Right lobe of liver (tissue), 6 donors: Measurements from ENCODE around the gene TSPAN33. TPM values are rescaled to one million over a fixed set of nuclear protein-coding genes. Genes with fewer than 3 reads are reported as not detected.
"Not testable (repeated sequence)": the region's sequence is repeated elsewhere in the genome, so short reads cannot be mapped to it uniquely, and the experiment has no call there.

Source experiments
- ATAC-seq, 4 donors: fragments of 200-7000 bp; cut with Tn5 transposase; one replicate each; pipeline ENCODE4 v1.9.1; 2020; ENCODE audit warnings: mild to moderate bottlenecking in 4 of 4, moderate library complexity in 4 of 4
- DNase-seq, 3 donors: peaks; one replicate each; pipeline ENCODE4 v3.0.0-alpha.2; 2020
- H3K27ac ChIP-seq, 3 donors: fragments of 200-600 bp; one replicate each; pipeline ENCODE4 v1.8.0; 2022
- H3K27me3 ChIP-seq, 2 donors: fragments of 200-600 bp; one replicate each; pipeline ENCODE4 v1.8.0; 2022
- H3K36me3 ChIP-seq, 4 donors: fragments of 200-600 bp; sonication (generic) in 1 of 4; one replicate each; pipeline versions ENCODE4 v1.5.1 to v1.8.0; 2017 to 2022; ENCODE audit warnings: control low read depth in 1 of 4
- H3K4me1 ChIP-seq, 4 donors: fragments of 200-600 bp; sonication (generic) in 1 of 4; one replicate each; pipeline versions ENCODE4 v1.5.1 to v1.8.0; 2017 to 2022; ENCODE audit warnings: control low read depth in 1 of 4
- H3K4me3 ChIP-seq, 3 donors: fragments of 200-600 bp; one replicate each; pipeline ENCODE4 v1.8.0; 2022
- H3K9me3 ChIP-seq, 4 donors: fragments of 200-600 bp; sonication (generic) in 1 of 4; one replicate each; pipeline versions ENCODE4 v1.5.1 to v1.8.0; 2017 to 2022; ENCODE audit warnings: control low read depth in 1 of 4
- POLR2A ChIP-seq: fragments of 450-650 bp; IDR thresholded peaks from one replicate; pipeline ENCODE4 v1.6.1; 2017; ENCODE audit warnings: antibody characterized with exemption, mild to moderate bottlenecking
- WGBS: methylation state at CpG from one replicate; pipeline ENCODE4 v1.1.6; 2018; ENCODE audit warnings: low coverage, low lambda C conversion rate; ENCODE audit not compliant: insufficient coverage; ENCODE audit errors: missing lambda C conversion rate; 5-methylcytosine and 5-hydroxymethylcytosine counted together
- intact Hi-C, 2 donors: fragments of 100-400 bp; cut with DNase I; formaldehyde crosslinking; loops; one replicate each; pipeline versions ENCODE4 v1.11.2 to v1.14.1; 2022
- small RNA-seq, 2 experiments: library from RNA; depleted of rRNA; stranded (forward); fragments of <200 nt; gene quantifications; one replicate each; pipeline ENCODE3, GENCODE V24; 2016
- total RNA-seq, 6 experiments: library from RNA; depleted of rRNA in 2 of 6; stranded (reverse); fragments of >200 nt in 2 of 6; fragmentation: NEBNext Ultra II Directional in 3 of 6; extraction: Animal tissue kit (Norgen Biotek cat#: 25700) in 3 of 6; gene quantifications; one replicate each; pipeline versions ENCODE4 v1.1.0 to v1.2.4, GENCODE V29; 2016 to 2023
- TF ChIP-seq, protein P1 (sequence below), 4 donors: fragments of 200-600 bp in 3 of 4; fragments of 450-650 bp in 1 of 4; IDR thresholded peaks; one replicate each; pipeline versions ENCODE4 v1.5.1 to v1.8.0; 2016 to 2022; ENCODE audit warnings: antibody characterized with exemption in 4 of 4, mild to moderate bottlenecking in 2 of 4
- donor health status: DM: no; HTN: yes; CAD: no.
- donor health status: DM: no; HTN: no; CAD: no.
- donor health status: DM: no; HTN: no; CAD: no.
- donor health status: DM: no; HTN: yes; CAD: no.
- donor health status: DM: no; HTN: yes; CAD: no.

The TSPAN33 gene
- total RNA-seq, 6 experiments from 2014 or later: 9.0 to 34.1 (median 23.2) TPM

GRCh38 chr7:129213828-129214227, 69.3 kb downstream of the TSPAN33 start:
- DNase-seq (no peak), ATAC-seq (no peak)
- no peak overlapping the region for H3K27ac ChIP-seq
- WGBS: 80% methylated on average over 13 of the region's 15 CpGs
- peaks cover 0 to 6% (median 3%) of the 10 kb centered on the region in 4 donors for H3K36me3 ChIP-seq
- H3K9me3 ChIP-seq: no peaks in the 10 kb centered on the region
- H3K27me3 ChIP-seq: no peaks in the 10 kb centered on the region
- peaks cover 0 to 11% (median 5%) of the 10 kb centered on the region in 4 donors for H3K4me1 ChIP-seq
- intact Hi-C loops: loop anchor here (5.0 to 10.0 kb wide), 2 partner anchors 52 to 81 kb away; no protein-coding TSS in a partner anchor
- no peak overlapping the region for H3K4me3 ChIP-seq
- TF ChIP-seq, protein P1, sequence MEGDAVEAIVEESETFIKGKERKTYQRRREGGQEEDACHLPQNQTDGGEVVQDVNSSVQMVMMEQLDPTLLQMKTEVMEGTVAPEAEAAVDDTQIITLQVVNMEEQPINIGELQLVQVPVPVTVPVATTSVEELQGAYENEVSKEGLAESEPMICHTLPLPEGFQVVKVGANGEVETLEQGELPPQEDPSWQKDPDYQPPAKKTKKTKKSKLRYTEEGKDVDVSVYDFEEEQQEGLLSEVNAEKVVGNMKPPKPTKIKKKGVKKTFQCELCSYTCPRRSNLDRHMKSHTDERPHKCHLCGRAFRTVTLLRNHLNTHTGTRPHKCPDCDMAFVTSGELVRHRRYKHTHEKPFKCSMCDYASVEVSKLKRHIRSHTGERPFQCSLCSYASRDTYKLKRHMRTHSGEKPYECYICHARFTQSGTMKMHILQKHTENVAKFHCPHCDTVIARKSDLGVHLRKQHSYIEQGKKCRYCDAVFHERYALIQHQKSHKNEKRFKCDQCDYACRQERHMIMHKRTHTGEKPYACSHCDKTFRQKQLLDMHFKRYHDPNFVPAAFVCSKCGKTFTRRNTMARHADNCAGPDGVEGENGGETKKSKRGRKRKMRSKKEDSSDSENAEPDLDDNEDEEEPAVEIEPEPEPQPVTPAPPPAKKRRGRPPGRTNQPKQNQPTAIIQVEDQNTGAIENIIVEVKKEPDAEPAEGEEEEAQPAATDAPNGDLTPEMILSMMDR (IDR thresholded peaks at IDR 0.05): peak in 1 of 4 donors; percentile 12
- TF ChIP-seq POLR2A: no peak

DNA sequence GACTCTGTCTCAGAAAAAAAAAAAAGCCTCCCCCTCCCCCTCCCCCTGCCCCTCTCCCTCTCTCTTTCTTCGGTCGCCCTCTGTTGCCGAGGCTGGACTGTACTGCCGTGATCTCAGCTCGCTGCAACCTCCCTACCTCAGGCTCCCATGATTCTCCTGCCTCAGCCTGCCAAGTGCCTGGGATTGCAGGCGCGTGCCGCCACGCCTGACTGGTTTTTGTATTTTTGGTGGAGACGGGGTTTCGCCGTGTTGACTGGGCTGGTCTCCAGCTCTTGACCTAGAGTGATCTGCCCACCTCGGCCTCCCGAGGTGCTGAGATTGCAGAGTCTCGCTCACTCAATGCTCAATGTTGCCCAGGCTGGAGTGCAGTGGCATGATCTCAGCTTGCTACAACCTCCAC, 71.2 kb downstream of the TSPAN33 start:
- WGBS: 92% methylated on average over 4 of the region's 15 CpGs
- not testable (repeated sequence) for H3K4me1 ChIP-seq, H3K9me3 ChIP-seq, ATAC-seq, DNase-seq, H3K4me3 ChIP-seq, H3K36me3 ChIP-seq, H3K27ac ChIP-seq, H3K27me3 ChIP-seq
- intact Hi-C loops: loop anchor here (5.0 to 10.0 kb wide), 2 partner anchors 79 to 82 kb away; no protein-coding TSS in a partner anchor

DNA sequence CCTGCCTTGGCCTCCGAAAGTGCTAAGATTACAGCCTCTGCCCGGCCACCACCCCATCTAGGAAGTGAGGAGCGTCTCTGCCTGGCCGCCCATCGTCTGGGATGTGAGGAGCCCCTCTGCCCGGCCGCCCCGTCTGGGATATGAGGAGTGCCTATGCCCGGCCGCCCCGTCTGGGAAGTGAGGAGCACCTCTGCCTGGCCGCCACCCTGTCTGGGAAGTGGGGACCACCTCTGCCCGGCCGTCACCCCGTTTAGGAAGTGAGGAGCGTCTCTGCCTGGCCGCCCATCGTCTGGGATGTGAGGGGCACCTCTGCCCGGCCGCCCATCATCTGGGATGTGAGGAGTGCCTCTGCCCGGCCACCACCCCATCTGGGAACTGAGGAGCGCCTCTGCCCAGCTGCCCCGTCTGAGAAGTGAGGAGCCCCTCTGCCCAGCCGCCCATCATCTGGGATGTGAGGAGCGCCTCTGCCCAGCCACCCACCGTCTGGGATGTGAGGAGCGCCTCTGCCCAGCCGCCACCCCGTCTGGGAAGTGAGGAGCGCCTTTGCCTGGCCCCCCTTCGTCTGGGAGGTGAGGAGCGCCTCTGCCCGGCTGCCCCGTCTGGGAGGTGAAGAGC, 71.7 kb downstream of the TSPAN33 start:
- not testable (repeated sequence) for DNase-seq, H3K9me3 ChIP-seq, ATAC-seq, H3K27me3 ChIP-seq, H3K27ac ChIP-seq, H3K4me1 ChIP-seq, H3K4me3 ChIP-seq, H3K36me3 ChIP-seq
- 93% methylated on average over 7 of the region's 34 CpGs for WGBS
- intact Hi-C loops: loop anchor here (5.0 to 10.0 kb wide), 2 partner anchors 79 to 81 kb away; no protein-coding TSS in a partner anchor

DNA sequence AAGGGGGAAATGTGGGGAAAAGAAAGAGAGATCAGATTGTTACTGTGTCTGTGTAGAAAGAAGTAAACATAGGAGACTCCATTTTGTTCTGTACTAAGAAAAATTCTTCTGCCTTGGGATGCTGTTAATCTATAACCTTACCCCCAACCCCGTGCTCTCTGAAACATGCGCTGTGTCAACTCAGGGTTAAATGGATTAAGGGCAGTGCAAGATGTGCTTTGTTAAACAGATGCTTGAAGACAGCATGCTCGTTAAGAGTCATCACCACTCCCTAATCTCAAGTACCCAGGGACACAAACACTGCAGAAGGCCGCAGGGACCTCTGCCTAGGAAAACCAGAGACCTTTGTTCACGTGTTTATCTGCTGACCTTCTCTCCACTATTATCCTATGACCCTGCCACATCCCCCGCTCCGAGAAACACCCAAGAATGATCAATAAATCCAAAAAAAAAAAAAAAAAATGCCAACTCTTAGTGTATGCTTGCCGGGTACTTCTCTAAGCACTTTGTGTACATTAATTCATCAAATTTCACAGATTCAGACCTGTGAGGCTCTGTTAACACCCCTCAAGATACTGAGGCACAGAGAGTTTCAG, 72.4 kb downstream of the TSPAN33 start:
- H3K27me3 ChIP-seq, H3K36me3 ChIP-seq, H3K9me3 ChIP-seq, H3K4me3 ChIP-seq, DNase-seq, H3K4me1 ChIP-seq, H3K27ac ChIP-seq: not testable (repeated sequence)
- intact Hi-C loops: loop anchor here (5.0 to 10.0 kb wide), 2 partner anchors 78 to 80 kb away; no protein-coding TSS in a partner anchor
- ATAC-seq: peak in 1 of 4 donors; percentile 17
- 36% methylated on average over 5 of the region's 8 CpGs for WGBS

DNA sequence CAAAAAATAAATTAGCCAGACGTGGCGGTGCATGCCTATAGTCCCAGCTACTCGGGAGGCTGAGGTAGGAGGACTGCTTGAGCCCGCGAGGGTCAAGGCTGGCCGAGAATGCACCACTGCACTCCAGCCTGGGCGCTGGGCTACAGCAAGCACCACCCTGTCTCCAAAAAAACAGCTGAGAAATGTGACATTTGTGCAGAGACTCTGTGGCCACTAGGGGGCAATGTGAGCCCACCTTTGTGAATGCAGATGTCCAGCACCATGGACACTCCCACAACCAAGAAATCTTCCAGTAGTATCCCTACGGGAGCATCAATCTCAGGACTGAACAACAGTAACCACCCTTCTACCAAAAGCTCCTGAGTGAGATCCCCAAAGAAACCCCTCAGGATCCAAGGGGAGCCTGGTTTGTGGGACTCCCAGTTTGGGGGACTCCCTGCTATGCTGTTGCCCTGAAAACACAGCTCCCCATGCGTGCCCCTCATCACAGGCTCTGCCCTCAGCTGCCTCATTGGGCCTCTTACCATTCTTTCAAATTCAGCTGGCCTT, 74.1 kb downstream of the TSPAN33 start:
- Histone ChIP-seq H3K27me3 (no peaks in the 10 kb centered on the region), H3K27ac (no peak overlapping the region), H3K4me1 (peaks cover 0 to 6% (median 0%) of the 10 kb centered on the region in 4 donors), H3K9me3 (no peaks in the 10 kb centered on the region), H3K36me3 (no peaks in the 10 kb centered on the region), H3K4me3 (no peak overlapping the region)
- TF ChIP-seq, protein P1 (IDR thresholded peaks at IDR 0.05): peak; percentile 92 to 96 (median 94)
- TF ChIP-seq POLR2A: no peak
- intact Hi-C loops: loop anchor here (5.0 to 10.0 kb wide), 2 partner anchors 76 to 79 kb away; no protein-coding TSS in a partner anchor
- DNase-seq (peak; percentile 76 to 87 (median 83)), ATAC-seq (peak; percentile 95 to 98 (median 97))
- WGBS: 11% methylated on average over 9 of the region's 9 CpGs

DNA sequence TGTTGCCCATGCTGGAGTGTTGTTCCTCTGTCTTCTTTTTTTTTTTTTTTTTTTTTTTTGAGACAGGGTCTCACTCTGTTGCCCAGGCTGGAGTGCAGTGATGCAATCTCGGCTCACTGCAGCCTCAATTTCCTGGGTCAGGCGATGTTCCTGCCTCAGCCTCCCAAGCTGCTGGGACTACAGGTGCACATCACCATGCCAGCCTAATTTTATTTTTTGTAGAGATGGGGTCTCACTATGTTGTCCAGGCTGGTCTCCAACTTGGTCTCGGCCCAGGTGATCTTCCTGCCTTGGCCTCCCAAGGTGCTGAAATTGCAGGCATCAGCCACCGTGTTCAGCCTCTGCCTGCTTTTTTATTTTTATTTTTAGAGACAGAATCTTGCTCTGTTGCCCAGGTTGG, 74.7 kb downstream of the TSPAN33 start:
- H3K27me3 ChIP-seq, ATAC-seq, H3K9me3 ChIP-seq, H3K27ac ChIP-seq, H3K4me1 ChIP-seq, H3K4me3 ChIP-seq, DNase-seq, H3K36me3 ChIP-seq: not testable (repeated sequence)
- 100% methylated on average over 2 of the region's 4 CpGs for WGBS
- intact Hi-C loops: loop anchor here (5.0 to 10.0 kb wide), 2 partner anchors 76 to 78 kb away; no protein-coding TSS in a partner anchor

Small RNA genes within 50 kb of the gene (small RNA-seq; reads per million reads assigned to genes)
- 0 reads per million in 2 experiments for gene RNY1P11

Other genes starting within 250 kb of the TSPAN33 start
- gene KCP, start 234.0 kb upstream of the TSPAN33 start, total RNA-seq: under 1 TPM in 4 of 6 experiments, not detected in 2; 0.10 to 0.22 (median 0.12) TPM
- gene IRF5, start 206.8 kb upstream of the TSPAN33 start, total RNA-seq: 1 to 10 TPM; 4.6 to 8.9 (median 6.4) TPM
- 10 to 100 TPM; 15.2 to 30.2 (median 22.2) TPM for gene TNPO3, start 89.6 kb upstream of the TSPAN33 start, total RNA-seq
- gene SMO, start 43.9 kb downstream of the TSPAN33 start, total RNA-seq: 10 to 100 TPM in 4 of 6 experiments, 1 to 10 TPM in 2; 6.4 to 21.2 (median 12.1) TPM
- 1 to 10 TPM; 6.1 to 9.3 (median 8.0) TPM for gene AHCYL2, start 80.3 kb downstream of the TSPAN33 start, total RNA-seq